ENCODE data around the gene TP63.

TP63 gene

DNA sequence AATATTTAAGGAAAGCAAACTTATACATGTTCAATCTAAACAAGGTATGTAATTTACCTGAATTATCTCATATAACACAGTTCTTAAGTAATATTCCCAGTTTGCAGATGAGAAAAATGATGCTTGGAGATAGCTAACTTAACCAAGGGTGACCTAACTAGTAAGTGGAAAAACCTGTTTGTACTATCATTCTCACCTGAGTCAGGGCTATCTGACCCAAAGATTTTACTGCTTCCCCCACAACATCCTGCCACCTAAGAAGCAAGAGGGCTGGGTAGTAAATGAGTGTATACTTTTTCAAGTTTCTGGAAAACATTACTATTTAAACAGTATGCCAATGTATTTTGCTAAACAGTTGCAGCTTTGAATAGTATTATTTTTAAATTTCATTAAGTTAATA is 10.6 kb downstream of the TP63 start:
- H3K9me3 ChIP-seq (ENCODE audit: control insufficient read depth, low read length): no peaks in the 10 kb centered on the region
- no peaks in the 10 kb centered on the region for H3K79me2 ChIP-seq
- no peaks in the 10 kb centered on the region for H3K27me3 ChIP-seq (ENCODE audit: control insufficient read depth, insufficient read depth, low read length)
- no peak overlapping the region for H3K27ac ChIP-seq
- H3K4me1 ChIP-seq: no peaks in the 10 kb centered on the region
- H3K36me3 ChIP-seq (ENCODE audit: control insufficient read depth, insufficient read depth, low read length): no peaks in the 10 kb centered on the region
- H3K4me3 ChIP-seq (ENCODE audit: low read depth, low read length): no peak overlapping the region
- no peak overlapping the region for H3K9ac ChIP-seq
- no peak overlapping the region for H2AFZ ChIP-seq
- no peak overlapping the region for H3K4me2 ChIP-seq (ENCODE audit: low read length)
- TF ChIP-seq, protein P1, sequence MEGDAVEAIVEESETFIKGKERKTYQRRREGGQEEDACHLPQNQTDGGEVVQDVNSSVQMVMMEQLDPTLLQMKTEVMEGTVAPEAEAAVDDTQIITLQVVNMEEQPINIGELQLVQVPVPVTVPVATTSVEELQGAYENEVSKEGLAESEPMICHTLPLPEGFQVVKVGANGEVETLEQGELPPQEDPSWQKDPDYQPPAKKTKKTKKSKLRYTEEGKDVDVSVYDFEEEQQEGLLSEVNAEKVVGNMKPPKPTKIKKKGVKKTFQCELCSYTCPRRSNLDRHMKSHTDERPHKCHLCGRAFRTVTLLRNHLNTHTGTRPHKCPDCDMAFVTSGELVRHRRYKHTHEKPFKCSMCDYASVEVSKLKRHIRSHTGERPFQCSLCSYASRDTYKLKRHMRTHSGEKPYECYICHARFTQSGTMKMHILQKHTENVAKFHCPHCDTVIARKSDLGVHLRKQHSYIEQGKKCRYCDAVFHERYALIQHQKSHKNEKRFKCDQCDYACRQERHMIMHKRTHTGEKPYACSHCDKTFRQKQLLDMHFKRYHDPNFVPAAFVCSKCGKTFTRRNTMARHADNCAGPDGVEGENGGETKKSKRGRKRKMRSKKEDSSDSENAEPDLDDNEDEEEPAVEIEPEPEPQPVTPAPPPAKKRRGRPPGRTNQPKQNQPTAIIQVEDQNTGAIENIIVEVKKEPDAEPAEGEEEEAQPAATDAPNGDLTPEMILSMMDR (IDR thresholded peaks at IDR 0.05): no peak

DNA sequence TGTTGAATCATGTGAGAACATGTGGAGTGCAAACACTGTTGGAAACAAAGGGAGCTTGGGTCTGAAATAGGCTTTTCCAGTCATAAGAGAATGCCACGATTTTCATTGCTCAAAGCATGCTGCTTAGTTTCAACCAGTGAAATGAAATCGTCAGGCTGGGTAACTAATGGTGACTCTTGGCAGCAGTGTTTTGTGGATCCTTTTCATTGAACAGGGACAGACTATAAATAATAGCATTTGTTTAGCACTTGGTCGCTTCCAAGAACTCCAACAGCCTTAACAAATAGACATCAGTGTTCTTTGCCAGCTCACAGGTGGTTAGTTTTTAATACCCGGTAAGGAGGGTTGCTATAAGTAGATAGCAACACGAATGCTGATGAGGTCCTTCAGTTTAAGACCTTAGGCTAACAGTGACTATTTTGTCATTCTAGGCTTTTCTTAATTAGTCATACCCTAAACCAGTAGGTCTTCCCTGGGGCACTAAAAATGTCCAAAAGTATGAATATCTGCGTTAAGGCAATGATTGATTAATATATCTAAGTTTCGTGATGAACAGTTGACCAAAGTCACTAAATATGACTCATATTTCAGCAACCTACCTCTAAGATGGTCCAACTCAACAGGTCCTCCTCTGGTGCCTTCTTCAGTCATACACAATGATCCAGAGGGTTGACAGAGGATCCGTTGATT is 15.8 kb downstream of the TP63 start:
- Histone ChIP-seq H3K4me3 (ENCODE audit: low read depth, low read length) (no peak overlapping the region), H3K27ac (no peak overlapping the region), H3K4me2 (ENCODE audit: low read length) (no peak overlapping the region), H3K9ac (no peak overlapping the region), H3K4me1 (no peaks in the 10 kb centered on the region), H3K36me3 (ENCODE audit: control insufficient read depth, insufficient read depth, low read length) (no peaks in the 10 kb centered on the region), H3K9me3 (ENCODE audit: control insufficient read depth, low read length) (no peaks in the 10 kb centered on the region), H3K79me2 (no peaks in the 10 kb centered on the region), H2AFZ (no peak overlapping the region), H3K27me3 (ENCODE audit: control insufficient read depth, insufficient read depth, low read length) (no peaks in the 10 kb centered on the region)
- TF ChIP-seq, protein P1 (IDR thresholded peaks at IDR 0.05): no peak

DNA sequence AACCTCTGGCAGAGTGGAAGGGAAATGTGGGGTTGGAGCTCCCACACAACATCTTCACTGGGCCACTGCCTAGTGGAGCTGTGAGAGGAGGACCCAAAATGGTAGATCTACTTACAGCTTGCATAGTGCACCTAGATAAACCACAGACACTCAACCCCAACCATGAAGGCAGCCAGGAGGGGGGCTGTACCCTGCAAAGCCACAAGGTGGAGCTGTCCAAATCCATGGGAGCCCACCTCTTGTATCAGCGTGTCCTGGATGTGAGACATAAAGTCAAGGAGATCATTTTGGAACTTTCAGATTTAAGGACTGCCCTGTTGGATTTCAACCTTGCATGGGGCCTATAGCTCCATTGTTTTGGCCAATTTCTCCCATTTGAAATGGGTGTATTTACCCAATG is 20.9 kb downstream of the TP63 start:
- no peak overlapping the region for H3K27ac ChIP-seq
- TF ChIP-seq, protein P1 (IDR thresholded peaks at IDR 0.05): no peak
- no peak overlapping the region for H3K9ac ChIP-seq
- no peak overlapping the region for H3K4me3 ChIP-seq (ENCODE audit: low read depth, low read length)
- no peak overlapping the region for H3K4me2 ChIP-seq (ENCODE audit: low read length)
- no peak overlapping the region for H2AFZ ChIP-seq
- H3K36me3 ChIP-seq (ENCODE audit: control insufficient read depth, insufficient read depth, low read length): no peaks in the 10 kb centered on the region
- no peaks in the 10 kb centered on the region for H3K4me1 ChIP-seq
- no peaks in the 10 kb centered on the region for H3K79me2 ChIP-seq
- no peaks in the 10 kb centered on the region for H3K27me3 ChIP-seq (ENCODE audit: control insufficient read depth, insufficient read depth, low read length)
- H3K9me3 ChIP-seq (ENCODE audit: control insufficient read depth, low read length): no peaks in the 10 kb centered on the region

DNA sequence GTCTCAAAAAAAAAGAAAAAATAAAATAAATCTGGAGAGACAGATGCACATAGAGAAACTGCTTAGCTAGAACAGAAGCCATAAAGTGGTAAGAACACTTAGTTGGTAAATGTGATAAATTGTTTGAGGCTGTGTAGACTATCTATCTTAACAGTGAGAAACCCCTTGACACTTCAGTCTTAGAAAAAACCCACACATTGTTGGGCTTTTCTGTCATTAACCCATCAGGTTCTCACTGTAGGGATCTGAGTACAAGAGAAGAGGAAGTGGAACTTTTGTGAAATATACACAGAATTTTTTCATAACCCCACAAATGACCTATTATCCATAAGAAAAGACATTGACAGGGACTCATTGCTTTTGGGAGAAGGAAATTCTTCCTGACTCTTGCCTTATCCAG is 24.4 kb downstream of the TP63 start:
- Histone ChIP-seq H3K9ac (no peak overlapping the region), H3K27me3 (ENCODE audit: control insufficient read depth, insufficient read depth, low read length) (no peaks in the 10 kb centered on the region), H3K79me2 (no peaks in the 10 kb centered on the region), H3K4me2 (ENCODE audit: low read length) (no peak overlapping the region), H2AFZ (no peak overlapping the region), H3K4me3 (ENCODE audit: low read depth, low read length) (no peak overlapping the region), H3K4me1 (no peaks in the 10 kb centered on the region), H3K36me3 (ENCODE audit: control insufficient read depth, insufficient read depth, low read length) (no peaks in the 10 kb centered on the region), H3K27ac (no peak overlapping the region), H3K9me3 (ENCODE audit: control insufficient read depth, low read length) (no peaks in the 10 kb centered on the region)
- TF ChIP-seq, protein P1 (IDR thresholded peaks at IDR 0.05): no peak

DNA sequence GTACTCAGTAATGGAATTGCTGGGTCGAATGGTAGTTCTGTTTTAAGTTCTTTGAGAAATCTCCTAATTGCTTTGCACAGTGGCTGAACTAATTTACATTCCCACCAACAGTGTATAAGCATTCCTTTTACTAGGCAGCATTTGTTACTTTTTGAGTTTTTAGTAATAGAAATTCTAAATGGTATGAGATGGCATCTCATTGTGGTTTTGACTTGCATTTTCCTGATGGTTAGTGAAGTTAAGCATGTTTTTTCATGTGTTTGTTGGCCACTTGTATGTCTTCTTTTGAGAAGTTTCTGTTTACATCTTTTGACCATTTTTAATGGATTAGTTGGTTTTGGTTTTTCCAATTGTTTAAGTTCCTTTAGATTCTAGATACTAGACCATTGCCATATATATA is 28.4 kb downstream of the TP63 start:
- Histone ChIP-seq H3K4me3 (ENCODE audit: low read depth, low read length) (no peak overlapping the region), H2AFZ (no peak overlapping the region)
- TF ChIP-seq, protein P1 (IDR thresholded peaks at IDR 0.05): no peak

More for the DNA sequence above, 28.4 kb downstream of the TP63 start:
- H3K36me3 ChIP-seq (ENCODE audit: control insufficient read depth, insufficient read depth, low read length): no peaks in the 10 kb centered on the region
- no peak overlapping the region for H3K9ac ChIP-seq
- no peaks in the 10 kb centered on the region for H3K27me3 ChIP-seq (ENCODE audit: control insufficient read depth, insufficient read depth, low read length)
- no peak overlapping the region for H3K4me2 ChIP-seq (ENCODE audit: low read length)
- no peaks in the 10 kb centered on the region for H3K79me2 ChIP-seq
- no peaks in the 10 kb centered on the region for H3K9me3 ChIP-seq (ENCODE audit: control insufficient read depth, low read length)
- no peaks in the 10 kb centered on the region for H3K4me1 ChIP-seq
- no peak overlapping the region for H3K27ac ChIP-seq
